ENCODE data around the gene GADD45GIP1.

GADD45GIP1 gene

DNA sequence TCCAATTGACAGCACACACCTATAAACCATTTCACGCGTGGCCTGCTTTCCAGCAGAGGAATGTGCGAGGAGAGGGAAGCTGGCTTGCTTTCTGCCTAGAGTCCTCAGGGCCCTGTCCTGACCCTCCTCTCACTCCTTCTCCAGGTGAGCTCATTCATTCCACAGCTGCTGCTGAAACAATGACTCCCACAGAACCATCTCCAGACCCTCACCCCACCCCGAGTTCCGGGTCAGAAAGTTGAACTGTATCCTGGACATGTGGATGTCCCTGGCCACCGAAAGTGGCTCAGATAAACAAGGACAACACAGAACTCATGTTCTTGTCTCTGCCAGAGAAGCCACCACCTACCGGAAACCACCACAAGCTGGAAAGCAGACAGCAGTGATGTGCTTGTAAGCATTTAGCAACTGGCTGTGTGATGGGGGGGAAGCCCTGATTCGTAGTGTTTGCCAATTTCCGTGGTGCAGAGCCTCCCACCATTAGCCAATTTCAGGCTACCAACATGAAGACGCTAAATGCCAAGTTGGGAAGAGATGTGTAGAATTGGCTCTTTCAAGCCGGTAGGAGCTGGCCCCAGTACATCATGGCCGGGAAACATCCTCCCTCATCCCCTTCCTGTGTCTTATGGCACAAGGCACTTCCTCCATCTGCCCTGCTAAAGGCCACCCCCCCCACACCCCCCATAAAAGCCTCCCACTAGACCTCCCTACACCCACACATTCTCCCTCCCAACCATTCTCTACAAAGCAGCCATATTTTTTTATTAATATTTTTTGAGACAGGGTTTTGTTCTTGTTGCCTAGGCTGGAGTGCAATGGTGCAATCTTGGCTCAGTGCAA lies 43.0 kb downstream of the GADD45GIP1 start:
- 0 out of 2 replicates have a peak, but pooled peaks have one; percentile 17 for TF ChIP-seq SPI1 (IDR thresholded peaks at IDR 0.05; ENCODE audit: low read depth, low read length)
- no peak for TF ChIP-seq TAF1 (IDR thresholded peaks at IDR 0.05; ENCODE audit: low read depth, low read length)
- peak; percentile 60 for TF ChIP-seq POLR2A (IDR thresholded peaks at IDR 0.05; ENCODE audit: low read depth, low read length)
- no peak for TF ChIP-seq POU2F2 (IDR thresholded peaks at IDR 0.05; ENCODE audit: low read depth, low read length)
- no peak for TF ChIP-seq PAX5 (IDR thresholded peaks at IDR 0.05; ENCODE audit: insufficient read depth, low read length, severe bottlenecking)
- peak; percentile 49 for TF ChIP-seq POLR2AphosphoS5 (IDR thresholded peaks at IDR 0.05; ENCODE audit: low read depth, low read length)
- FAIRE-seq (peak; percentile 84), DNase-seq (ENCODE audit: insufficient read length, low spot score) (peak; percentile 51)

GRCh38 chr19:12913011-12913561 lies 43.9 kb downstream of the GADD45GIP1 start:
- DNase-seq (ENCODE audit: insufficient read length, low spot score) (no peak), FAIRE-seq (no peak)
- TF ChIP-seq POU2F2 (IDR thresholded peaks at IDR 0.05; ENCODE audit: low read depth, low read length) (no peak), PAX5 (IDR thresholded peaks at IDR 0.05; ENCODE audit: insufficient read depth, low read length, severe bottlenecking) (no peak), POLR2AphosphoS5 (IDR thresholded peaks at IDR 0.05; ENCODE audit: low read depth, low read length) (no peak), TAF1 (IDR thresholded peaks at IDR 0.05; ENCODE audit: low read depth, low read length) (no peak), SPI1 (IDR thresholded peaks at IDR 0.05; ENCODE audit: low read depth, low read length) (no peak), POLR2A (IDR thresholded peaks at IDR 0.05; ENCODE audit: low read depth, low read length) (no peak)

DNA sequence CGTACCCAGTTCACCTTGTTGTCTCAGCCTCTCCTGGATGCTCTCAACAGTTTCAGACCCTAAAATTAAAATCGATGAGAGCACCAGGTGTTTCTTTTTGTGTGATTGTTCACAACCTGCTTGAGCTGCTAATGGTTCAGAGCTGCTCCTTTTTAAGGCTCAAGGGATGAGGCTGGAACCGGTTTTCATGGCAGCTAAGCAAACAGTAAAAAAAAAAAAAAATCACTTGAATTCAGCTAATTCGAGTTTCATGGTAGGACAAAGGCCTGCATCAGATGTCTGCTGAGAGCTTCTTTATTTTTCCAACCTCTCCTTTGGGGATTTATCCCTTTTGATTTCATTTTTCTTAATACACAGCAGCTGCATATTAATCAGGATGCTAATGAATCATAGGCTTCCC lies 44.5 kb downstream of the GADD45GIP1 start:
- TF ChIP-seq POLR2A (IDR thresholded peaks at IDR 0.05; ENCODE audit: low read depth, low read length) (no peak), SPI1 (IDR thresholded peaks at IDR 0.05; ENCODE audit: low read depth, low read length) (no peak), TAF1 (IDR thresholded peaks at IDR 0.05; ENCODE audit: low read depth, low read length) (no peak), POU2F2 (IDR thresholded peaks at IDR 0.05; ENCODE audit: low read depth, low read length) (no peak), PAX5 (IDR thresholded peaks at IDR 0.05; ENCODE audit: insufficient read depth, low read length, severe bottlenecking) (no peak), POLR2AphosphoS5 (IDR thresholded peaks at IDR 0.05; ENCODE audit: low read depth, low read length) (no peak)
- DNase-seq (ENCODE audit: insufficient read length, low spot score) (no peak), FAIRE-seq (no peak)

DNA sequence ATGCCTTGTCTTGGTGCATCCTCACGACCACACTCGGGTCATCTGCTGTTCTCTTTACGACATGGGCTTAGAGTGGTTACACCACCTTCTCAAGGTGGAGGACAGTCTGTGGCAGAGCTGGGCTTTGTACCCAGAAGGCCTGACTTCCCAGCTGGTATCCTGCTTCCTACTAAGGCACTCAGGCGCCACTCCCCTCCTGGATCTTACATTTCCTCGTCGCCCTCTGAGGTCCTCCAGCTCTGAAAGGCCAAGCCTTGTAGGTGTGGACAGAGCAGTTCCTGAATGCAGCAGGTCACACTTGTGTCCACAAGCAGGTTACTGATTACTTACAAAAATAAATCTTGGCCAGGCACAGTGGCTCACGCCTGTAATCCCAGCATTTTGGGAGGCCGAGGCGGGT lies 49.9 kb downstream of the GADD45GIP1 start:
- FAIRE-seq = no peak
- TF ChIP-seq PAX5 (IDR thresholded peaks at IDR 0.05; ENCODE audit: insufficient read depth, low read length, severe bottlenecking) (no peak), POLR2A (IDR thresholded peaks at IDR 0.05; ENCODE audit: low read depth, low read length) (no peak), TAF1 (IDR thresholded peaks at IDR 0.05; ENCODE audit: low read depth, low read length) (no peak), POLR2AphosphoS5 (IDR thresholded peaks at IDR 0.05; ENCODE audit: low read depth, low read length) (no peak), SPI1 (IDR thresholded peaks at IDR 0.05; ENCODE audit: low read depth, low read length) (no peak), POU2F2 (IDR thresholded peaks at IDR 0.05; ENCODE audit: low read depth, low read length) (no peak)
- DNase-seq (ENCODE audit: insufficient read length, low spot score) = no peak

All from GM12891 (cell line).